ENCODE results near the gene JDP2. TPM values are rescaled to one million over a fixed set of nuclear protein-coding genes. Genes with fewer than 3 reads are reported as not detected.

JDP2 gene
- polyA plus RNA-seq, 1 of the 3 experiments (the other 2 are of a cell fraction) = 22.3 TPM

- TF ChIP-seq TEAD4 (IDR thresholded peaks at IDR 0.05; ENCODE audit: borderline replicate concordance, insufficient read depth) (no peak), RCOR1 (IDR thresholded peaks at IDR 0.05; ENCODE audit: low read length) (no peak), MAX (IDR thresholded peaks at IDR 0.05; ENCODE audit: low read depth) (no peak), JUND (IDR thresholded peaks at IDR 0.05) (no peak), GABPA (IDR thresholded peaks at IDR 0.05; ENCODE audit: low read depth) (no peak), REST (IDR thresholded peaks at IDR 0.05; ENCODE audit: low read depth, low read length) (no peak), EP300 (IDR thresholded peaks at IDR 0.05; ENCODE audit: borderline replicate concordance in 1 of 2, low read depth in 1 of 2, low read length in 1 of 2) (no peak)
Observed at GRCh38 chr14:75449036-75449435, 21.2 kb downstream of the JDP2 start (continued).

- Histone ChIP-seq H3K4me1 (ENCODE audit: control insufficient read depth in 1 of 2, insufficient read depth in 2 of 2, low read depth in 1 of 2, low read length in 1 of 2) (peaks cover 16 to 34% of the 10 kb centered on the region in 2 experiments; a peak in 2 of 4 replicates), H4K20me1 (ENCODE audit: insufficient read depth) (peaks cover 86% of the 10 kb centered on the region), H3K4me2 (no peak overlapping the region), H3K79me2 (ENCODE audit: insufficient read depth) (peaks cover 13% of the 10 kb centered on the region), H3K36me3 (replicated peaks in 1 of 2; ENCODE audit: control insufficient read depth in 1 of 2, insufficient read depth in 2 of 2, low read length in 1 of 2) (peaks cover 8 to 16% of the 10 kb centered on the region in 2 experiments), H3F3A (replicated peaks; ENCODE audit: insufficient read depth) (no peaks in the 10 kb centered on the region), H3K27ac (ENCODE audit: low read depth in 2 of 2, low read length in 1 of 2) (no peak overlapping the region), H2AFZ (ENCODE audit: low read depth) (no peak overlapping the region), H3K9me3 (no peaks in the 10 kb centered on the region), H3K9me2 (no peaks in the 10 kb centered on the region), H3K9ac (no peak overlapping the region), H3K27me3 (ENCODE audit: insufficient read depth) (no peaks in the 10 kb centered on the region), H3K4me3 (ENCODE audit: low read depth in 2 of 2, low read length in 1 of 2) (no peak overlapping the region)
- 90% methylated on average over 4 of the region's 4 CpGs for WGBS (ENCODE audit: low lambda C conversion rate)
- CTCF ChIA-PET = interaction anchor here (0.8 to 3.4 kb wide), 4 partner anchors 12 to 142 kb away, joined by 3 to 13 read pairs (median 8); no protein-coding TSS in a partner anchor
- POLR2A ChIA-PET = no interaction called here
- DNase-seq = no peak
- TF ChIP-seq FOXM1 (IDR thresholded peaks at IDR 0.05; ENCODE audit: low read depth) = no peak
- TF ChIP-seq EP300 (IDR thresholded peaks at IDR 0.05; ENCODE audit: borderline replicate concordance in 1 of 2, low read depth in 1 of 2, low read length in 1 of 2) = no peak
- no peak for TF ChIP-seq USF2 (IDR thresholded peaks at IDR 0.05; ENCODE audit: borderline replicate concordance, low read depth, low read length)
- no peak for TF ChIP-seq SIN3A (IDR thresholded peaks at IDR 0.05; ENCODE audit: borderline replicate concordance, low read depth, low read length)
- TF ChIP-seq REST (IDR thresholded peaks at IDR 0.05; ENCODE audit: low read depth, low read length) = no peak
- TF ChIP-seq MAX (IDR thresholded peaks at IDR 0.05; ENCODE audit: low read depth) = no peak
- no peak for TF ChIP-seq MEF2A (IDR thresholded peaks at IDR 0.05; ENCODE audit: borderline replicate concordance, low read depth)
- TF ChIP-seq JUND (IDR thresholded peaks at IDR 0.05) = no peak
- no peak for TF ChIP-seq EZH2phosphoT487 (IDR thresholded peaks at IDR 0.05; ENCODE audit: borderline replicate concordance, low read depth)
- TF ChIP-seq RAD21 (IDR thresholded peaks at IDR 0.05; ENCODE audit: low read length) = no peak
- no peak for TF ChIP-seq TAF1 (IDR thresholded peaks at IDR 0.05; ENCODE audit: borderline replicate concordance, low read depth, low read length)
- no peak for TF ChIP-seq POLR2AphosphoS5 (IDR thresholded peaks at IDR 0.05; ENCODE audit: low read depth, low read length)
- TF ChIP-seq, protein P1, sequence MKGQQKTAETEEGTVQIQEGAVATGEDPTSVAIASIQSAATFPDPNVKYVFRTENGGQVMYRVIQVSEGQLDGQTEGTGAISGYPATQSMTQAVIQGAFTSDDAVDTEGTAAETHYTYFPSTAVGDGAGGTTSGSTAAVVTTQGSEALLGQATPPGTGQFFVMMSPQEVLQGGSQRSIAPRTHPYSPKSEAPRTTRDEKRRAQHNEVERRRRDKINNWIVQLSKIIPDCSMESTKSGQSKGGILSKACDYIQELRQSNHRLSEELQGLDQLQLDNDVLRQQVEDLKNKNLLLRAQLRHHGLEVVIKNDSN (IDR thresholded peaks at IDR 0.05; ENCODE audit: borderline replicate concordance, low read depth) = no peak
- TF ChIP-seq NRF1 (IDR thresholded peaks at IDR 0.05; ENCODE audit: low read depth, low read length) = no peak
- no peak for TF ChIP-seq FOSL2 (IDR thresholded peaks at IDR 0.05; ENCODE audit: borderline replicate concordance, low read depth)
- TF ChIP-seq MXI1 (IDR thresholded peaks at IDR 0.05; ENCODE audit: low read depth, low read length) = no peak
- no peak for TF ChIP-seq RFX5 (IDR thresholded peaks at IDR 0.05; ENCODE audit: low read length)
- TF ChIP-seq YY1 (IDR thresholded peaks at IDR 0.05; ENCODE audit: low read depth) = no peak
- TF ChIP-seq TEAD4 (IDR thresholded peaks at IDR 0.05; ENCODE audit: borderline replicate concordance, insufficient read depth) = no peak
Observed at GRCh38 chr14:75449696-75450095, 21.9 kb downstream of the JDP2 start.

Data from SK-N-SH (cell line).